Hindlimb muscle (tissue), 1 donor: Measurements from ENCODE around the gene HMGB3. TPM values are rescaled to one million over a fixed set of nuclear protein-coding genes. Genes with fewer than 3 reads are reported as not detected.
A peak's percentile ranks its signal among the peaks of the same experiment; 100 is the strongest.
"Not testable (repeated sequence)": the region's sequence is repeated elsewhere in the genome, so short reads cannot be mapped to it uniquely, and the experiment has no call there.

Experiments used
- DNase-seq: peaks from one replicate; pipeline ENCODE4 v3.0.0-alpha.2; 2013
- polyA plus RNA-seq: library from polyadenylated mRNA; unstranded; fragments of 120-200 nt; gene quantifications from one replicate; pipeline ENCODE4 v1.2.1, GENCODE V29; 2013; ENCODE audit not compliant: insufficient read length

Gene HMGB3
- polyA plus RNA-seq, result 50.1 TPM

DNA sequence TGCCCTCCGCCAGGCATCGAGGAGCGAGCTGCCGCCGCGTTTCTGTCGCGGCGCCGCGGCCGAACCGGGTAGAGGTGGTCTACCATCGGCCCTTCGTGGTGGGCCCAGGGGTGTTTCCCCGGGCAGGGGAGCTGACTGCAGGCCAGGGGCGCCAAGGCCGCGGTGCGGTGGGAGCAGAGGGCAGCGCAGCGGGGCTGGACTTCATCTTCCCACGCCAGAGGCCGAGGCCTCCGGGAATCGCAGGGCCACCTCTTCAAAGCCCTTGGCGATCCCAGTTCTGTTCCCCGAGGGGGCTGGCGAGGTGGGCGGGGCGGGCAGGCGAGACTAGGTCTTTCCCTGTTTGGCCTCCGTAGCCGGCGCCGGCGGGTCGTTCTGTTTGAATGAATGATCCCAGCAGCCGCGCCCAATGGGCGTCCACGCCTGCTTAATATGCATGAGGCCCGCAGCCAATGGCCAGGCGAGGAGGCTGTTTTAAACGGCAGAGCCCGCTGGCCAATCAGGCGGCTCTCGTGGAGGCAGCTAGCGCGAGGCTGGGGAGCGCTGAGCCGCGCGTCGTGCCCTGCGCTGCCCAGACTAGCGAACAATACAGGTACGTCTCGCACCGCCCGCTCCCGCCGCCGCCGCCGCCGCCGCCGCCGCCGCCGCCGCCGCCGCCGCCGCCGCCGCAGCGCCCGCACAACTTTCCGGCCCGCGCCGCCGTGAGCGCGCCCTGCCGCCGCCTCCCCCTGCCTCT is at the start of gene HMGB3:
TSS of gene HMGB3 (plus strand) at position 548 of the 733 bp plus-strand sequence. CDS start 2,265 bp downstream, outside the sequence.
- peak; percentile 82 for DNase-seq

DNA sequence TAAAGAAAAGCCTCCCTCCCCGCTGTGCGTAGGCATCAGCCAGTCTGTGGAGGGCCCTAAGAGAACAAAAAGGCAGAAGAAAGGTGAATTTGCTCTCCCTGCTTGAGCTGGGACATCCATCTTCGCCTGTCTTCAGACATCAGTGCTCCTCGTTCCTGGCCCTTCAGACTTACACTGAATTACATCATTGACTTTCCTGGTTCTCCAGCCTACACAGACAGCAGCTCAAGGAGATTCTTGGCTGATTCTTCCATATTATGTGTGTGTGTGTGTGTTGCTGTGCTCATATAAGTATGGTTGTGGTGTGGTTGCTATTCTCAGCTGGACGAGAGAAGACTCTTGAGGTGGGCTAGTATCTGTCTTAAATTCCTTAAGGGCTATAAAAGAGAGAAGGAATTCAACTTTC is 49.2 kb upstream of the HMGB3 start:
- no peak for DNase-seq

DNA sequence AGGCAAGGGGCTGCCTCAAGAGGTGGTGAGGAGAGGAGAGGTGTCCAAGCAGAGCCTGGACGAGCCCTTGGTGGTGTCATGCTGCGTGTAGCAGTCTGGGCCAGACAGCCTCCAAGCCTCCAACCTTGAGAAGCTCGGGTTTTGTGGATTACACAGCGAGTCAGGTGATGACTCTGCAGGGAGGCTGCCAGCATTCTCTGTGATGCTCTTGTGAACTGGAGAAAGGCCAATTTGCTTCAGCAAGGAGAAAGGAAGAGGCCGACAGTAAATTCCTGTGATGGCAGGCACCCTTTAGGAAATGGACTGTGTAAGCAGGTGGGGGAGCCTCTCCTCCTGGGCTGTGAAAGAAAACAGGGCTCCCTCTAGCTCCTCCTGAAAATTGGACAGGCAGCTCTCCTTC is 48.7 kb upstream of the HMGB3 start:
- DNase-seq, result no peak

DNA sequence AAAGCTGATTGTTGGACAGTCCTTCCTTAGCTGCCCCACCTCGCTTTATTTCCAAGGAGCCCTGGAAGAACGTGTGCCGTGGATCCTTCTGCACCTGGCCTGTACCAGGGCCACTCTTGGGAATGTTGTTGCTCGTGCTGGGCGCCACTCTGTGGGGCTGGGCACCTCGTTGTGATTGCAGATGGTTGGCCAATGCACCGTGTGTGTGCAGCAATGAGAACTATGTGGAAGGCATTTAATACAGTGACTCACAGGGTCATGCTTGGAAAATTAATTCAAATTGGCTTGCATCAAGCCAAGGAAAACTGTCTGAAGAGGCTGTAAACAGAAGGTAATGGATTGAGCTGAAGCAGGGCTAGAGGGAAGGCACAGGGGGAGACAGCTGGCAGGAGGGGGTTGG is 47.7 kb upstream of the HMGB3 start:
- no peak for DNase-seq

DNA sequence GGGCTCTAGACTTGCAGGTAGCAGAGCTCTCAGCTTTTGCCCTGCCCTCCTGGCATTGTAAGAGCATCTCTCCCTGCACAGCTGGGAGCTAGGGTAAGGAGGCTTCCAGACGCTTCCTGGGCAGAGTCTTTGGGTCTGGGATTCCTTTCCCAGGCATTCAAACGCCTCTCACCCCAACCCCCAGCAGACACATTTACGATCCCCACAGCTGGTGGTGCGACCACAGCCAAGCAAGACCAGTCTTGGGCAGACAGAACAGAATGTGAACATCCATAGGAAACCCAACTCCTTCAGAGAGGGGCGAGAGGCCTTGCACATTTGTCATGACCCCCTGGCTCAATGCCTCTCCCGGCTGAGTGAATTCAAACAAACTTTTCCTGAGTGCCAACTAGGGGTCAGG is 46.6 kb upstream of the HMGB3 start:
- DNase-seq, result no peak

DNA sequence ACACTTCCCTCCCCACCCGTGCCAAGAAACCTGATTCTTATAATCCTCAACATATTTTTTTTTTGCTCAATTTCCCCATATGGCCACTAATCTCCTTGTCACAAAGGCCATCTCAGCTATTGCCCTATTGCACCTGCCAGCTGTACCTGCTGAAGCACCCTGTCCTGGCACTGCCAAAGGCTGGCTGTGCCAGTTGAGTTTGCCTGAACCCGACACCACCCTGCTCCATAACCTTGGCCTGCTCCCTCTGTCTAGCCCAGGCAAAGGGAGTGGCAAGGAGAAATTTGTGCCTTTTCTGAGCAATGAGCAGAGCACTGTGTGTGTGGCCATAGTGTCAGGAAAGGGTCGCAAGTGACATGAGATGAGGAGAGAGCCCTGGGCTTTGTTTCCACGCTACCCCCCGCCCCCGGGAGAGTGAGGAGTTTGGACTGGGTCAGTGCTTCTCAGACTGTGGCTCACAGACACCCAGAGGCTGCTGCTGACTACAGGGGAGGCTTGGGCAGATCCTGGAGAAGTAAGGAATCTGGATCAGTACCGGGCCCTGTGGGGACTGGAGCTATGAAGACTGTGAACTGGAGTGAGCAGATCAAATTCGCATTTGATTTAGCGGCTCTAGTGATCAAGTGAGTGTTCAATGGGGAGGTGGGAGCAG is 42.2 kb upstream of the HMGB3 start:
- DNase-seq, result no peak

DNA sequence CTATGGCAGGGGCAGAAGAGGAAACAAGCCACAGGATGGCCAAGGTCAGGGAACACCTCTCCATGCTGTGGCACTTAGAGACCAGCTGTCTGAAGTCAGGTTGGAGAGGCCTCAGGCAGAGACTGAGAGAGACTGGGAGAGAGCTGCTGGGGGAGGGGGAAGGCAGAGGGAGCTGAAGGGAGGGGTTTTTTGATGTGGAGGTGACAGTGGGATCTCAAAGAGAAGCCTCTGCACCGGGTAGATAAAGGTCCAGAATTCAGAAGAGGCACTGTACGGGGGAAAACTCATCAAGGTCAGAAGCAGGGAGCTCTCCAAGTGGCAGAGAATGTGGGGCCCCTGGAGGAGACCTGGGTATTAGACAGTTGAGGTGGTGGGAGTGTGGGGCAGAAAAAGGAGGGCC is 41.6 kb upstream of the HMGB3 start:
- DNase-seq, result no peak

DNA sequence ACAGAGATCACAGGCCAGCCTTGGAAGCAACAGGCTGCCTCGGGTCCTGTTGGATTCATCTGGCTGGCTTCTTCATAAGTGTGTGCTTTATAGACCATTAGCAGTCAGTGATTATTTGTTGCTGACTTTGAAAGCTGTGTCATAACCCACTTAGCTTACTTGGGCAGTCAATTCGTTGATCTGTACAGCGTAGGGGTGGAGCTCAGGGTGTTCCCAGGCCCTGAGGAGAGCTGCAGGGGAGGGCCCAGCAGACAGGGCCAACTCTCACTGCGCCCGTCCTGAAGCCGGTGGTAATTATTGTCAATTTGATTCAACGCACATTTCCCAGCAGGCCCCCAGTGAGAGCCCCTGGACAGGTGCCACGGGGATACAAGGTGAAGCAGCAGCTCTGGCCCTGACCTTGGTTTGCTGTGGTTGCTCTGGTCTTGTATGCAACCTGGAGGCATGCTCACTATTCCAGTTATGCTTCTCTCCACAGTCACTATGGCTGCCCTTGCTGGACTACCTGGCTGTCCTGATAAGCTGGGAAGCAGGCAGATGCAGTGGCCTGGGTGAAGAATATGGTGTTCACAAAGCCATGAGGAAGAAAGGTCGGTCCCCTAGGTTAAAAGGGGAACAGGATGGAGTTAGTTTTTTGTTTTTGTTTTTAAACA is 40.1 kb upstream of the HMGB3 start:
- DNase-seq, result no peak

DNA sequence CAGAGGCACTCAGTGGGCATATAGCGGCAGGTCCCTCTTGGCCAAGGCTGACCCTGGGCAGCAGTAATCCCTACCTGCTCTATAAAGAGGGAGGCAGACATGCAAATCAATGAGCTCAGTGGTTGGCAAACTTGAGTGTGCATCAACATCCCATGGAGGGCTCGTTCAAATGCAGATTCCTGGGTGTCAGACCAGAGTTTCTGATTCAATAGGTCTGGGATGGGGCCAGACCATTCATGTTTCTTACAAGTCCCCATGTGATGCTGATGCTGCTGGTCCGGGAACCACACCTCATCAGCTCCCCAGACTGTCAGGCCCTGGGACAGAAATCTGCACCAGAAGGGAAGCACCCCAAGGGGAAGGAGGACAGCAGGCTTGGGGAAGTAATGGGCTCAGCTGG is 38.9 kb upstream of the HMGB3 start:
- no peak for DNase-seq

DNA sequence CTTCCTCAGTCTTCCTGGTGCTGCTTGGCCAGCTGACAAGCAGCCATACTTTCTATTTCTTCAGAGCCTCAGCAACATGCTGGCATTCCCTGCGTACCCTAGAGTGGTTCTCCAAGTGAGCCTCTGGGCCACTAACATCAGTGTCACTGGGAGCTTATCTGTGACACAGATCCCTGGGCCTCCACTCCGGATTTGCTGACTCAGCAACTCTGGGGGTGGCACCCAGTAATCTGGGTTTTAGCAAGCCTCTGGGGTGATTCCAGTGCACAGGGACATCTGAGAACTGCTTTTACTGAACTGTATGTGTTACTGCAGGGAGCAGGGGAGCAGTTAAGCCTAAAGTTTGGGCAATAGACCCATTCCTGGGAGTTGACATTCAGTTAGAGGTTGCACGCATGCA is 28.2 kb upstream of the HMGB3 start:
- no peak for DNase-seq

DNA sequence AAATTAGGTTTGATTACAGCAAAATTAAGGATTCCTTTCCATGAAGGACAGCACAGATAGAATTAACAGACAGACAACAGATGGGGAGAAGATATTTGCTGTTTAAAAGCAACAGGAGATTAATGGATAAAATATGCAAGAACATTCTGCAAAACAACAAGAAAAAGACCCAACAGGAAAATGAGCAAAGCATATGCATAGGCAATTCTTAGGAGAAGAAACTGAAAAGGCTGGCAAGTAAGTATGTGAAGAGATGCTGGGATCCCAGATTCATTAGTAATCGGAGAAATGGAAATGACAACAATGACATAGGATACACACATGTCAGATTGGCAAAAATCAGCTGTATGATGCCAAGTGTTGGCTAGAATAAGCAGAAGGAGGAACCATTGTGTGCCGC is 27.5 kb upstream of the HMGB3 start:
- DNase-seq, result no peak

DNA sequence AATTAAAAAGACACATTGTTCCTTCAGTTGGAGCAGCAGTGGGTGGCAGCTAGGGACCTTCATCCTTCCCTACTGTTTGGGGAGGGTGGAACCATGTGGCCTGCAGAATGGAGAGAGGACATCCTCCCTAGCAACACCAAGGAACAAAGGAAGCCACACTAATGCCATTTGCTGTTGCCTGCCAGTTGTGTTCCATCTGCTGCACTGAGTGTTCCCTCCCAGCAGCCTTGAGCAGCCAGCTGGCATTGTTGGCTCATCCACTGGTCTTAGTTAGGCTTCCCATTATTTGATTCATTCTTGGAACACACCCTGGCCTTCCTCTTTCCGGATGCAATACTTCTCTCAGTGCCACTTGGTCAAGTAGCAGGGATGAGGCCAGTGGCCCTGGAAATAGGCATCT is 25.0 kb upstream of the HMGB3 start:
- no peak for DNase-seq

DNA sequence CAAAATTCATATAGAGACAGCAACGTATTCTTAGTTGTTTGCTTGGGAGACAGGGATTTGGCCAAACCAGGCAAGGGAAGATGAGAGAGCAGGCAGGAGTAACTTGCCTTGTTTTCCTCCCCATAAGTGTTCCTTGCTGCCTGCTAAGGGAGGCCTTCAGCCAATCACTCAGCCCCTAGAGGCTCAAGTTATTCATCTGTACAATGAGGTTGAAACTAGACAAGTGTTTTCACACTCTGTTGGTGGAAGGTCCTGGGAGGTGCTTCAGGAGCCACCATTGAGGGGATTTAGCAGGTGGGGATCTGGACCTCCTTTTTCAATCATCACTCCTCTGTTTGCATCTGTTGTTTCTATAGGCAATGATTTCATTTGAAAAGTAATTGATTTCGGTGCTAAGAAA is 23.6 kb upstream of the HMGB3 start:
- DNase-seq, result no peak

DNA sequence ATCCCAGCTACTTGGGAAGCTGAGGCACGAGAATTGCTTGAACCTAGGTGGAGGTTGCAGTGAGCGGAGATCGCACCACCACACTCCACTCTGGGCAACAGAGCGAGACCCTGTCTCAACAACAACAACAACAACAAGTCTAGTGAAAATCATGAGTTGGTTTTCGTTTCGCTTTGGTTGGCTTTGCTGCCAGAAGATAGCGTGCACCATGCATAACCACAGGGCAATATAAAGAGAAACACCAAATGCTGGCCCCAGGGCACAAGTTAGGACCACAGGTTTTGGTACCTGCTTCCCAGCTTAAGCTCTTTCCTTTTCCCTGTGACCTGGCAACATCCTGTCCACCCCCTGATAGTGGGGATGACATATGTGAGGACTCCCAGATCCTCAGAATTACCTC is 21.5 kb upstream of the HMGB3 start:
- no peak for DNase-seq

DNA sequence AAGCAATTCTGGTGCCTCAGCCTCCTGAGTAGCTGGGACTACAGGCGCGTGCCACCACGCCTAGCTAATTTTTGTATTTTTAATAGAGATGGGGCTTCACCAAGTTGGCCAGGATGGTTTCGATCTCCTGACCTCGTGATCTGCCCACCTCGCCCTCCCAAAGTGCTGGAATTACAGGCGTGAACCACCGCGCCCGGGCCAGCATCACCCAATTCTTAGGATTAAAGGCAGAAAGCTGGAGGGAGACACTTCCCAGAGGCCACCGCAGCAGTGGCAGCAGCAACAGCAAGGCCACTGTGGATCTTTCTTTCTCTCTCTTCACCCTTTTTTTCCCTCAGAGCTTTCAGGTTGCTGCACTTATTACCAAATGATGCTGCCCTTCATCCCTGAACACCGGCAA is 18.7 kb upstream of the HMGB3 start:
- not testable (repeated sequence) for DNase-seq

DNA sequence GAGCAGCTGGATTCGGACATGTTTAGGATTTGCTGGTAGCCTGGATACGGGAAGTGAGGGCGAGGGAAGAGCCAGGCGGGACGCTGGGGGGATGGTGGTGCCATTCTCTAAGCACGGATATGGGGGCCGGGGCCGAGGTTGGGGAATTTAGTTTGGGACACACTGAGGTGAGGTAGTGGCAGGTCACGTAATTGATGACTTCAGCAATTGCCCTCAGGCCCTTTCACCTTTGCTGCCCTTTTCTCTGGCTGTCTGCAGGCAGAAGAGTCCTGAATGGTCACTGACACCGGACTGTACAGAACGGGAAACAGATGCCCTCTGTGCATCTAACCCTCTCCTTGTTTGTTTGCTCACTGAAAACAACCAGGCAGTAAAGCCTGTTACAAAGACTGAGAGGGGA is 16.9 kb upstream of the HMGB3 start:
- no peak for DNase-seq

DNA sequence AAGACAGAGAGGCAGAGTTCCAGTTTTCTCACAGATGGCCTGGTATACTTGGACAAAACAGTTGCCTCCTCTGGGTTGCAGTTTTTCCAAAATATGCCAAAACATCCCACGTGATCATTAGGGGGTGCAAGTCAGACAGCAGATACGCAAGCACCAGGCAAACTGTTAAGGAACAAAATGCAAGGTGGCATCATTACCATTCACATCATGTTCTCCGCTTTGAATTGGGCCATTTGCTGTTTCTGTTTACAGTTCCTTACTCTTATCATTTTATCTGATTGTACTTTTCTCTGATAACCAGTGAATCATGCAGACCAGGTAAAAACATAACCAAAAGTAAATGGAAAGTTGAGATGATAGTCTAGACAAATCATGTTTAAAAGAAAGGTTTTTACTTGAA is 16.4 kb upstream of the HMGB3 start:
- DNase-seq, result no peak

DNA sequence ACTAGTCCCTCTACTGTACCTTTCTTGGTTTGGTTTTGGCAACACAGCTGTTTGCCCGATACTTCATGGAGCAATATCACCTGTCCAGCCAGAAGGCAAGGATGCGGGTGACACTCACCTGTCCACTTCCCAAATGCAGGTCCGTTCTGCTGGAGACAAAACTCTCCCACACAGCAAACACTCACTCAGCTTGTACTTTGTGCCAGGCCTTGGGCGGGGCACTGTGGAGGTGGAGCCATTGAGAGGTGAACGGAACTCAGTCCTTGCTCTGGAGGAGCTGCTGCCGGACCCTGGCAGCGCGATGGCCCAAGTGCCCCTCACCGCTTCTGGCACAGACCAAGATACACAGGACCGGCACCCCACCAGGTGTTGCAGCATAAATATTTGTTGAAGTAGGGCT is 15.3 kb upstream of the HMGB3 start:
- no peak for DNase-seq

DNA sequence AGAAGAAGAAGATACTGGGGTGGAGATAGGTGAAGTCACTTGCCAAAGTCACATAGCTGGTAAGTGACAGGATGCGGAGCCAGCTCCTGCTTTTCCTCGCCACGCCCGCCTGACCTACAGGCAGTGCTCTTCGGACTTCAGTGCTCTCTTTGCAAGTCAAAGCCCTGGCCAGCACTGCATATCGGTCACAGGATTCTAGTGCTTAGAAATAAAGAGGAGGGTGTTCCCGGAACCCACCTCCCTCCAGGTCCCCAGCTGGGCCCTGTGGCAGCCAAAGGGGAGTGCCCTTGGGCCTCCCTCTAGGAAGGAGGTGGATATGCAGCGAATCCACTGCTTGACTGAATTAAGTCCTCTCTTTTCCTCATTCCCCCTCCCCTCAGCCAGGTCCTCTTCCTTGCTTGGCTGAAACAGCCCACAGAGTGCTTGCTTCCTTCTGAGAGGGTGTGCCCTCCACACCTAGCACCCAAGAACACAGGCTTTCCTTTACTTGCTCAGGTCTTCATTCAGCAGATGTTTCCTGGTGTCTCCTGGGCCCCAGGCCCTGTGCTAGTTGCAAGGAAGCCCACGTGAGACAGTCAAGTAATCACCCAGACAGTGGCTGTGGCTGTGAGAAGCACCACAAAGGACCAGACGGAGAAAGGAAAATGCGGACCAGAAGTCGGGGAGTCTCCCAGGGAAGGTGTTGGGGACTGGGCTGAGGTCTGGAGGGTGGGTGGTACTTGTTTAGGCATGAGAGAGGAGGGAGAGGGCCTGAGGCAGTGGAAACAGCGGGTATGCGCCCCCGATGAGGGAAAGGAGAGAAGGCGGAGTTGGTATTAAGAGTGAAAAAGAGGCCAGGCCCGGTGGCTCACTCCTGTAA is 14.0 kb upstream of the HMGB3 start:
- no peak for DNase-seq

DNA sequence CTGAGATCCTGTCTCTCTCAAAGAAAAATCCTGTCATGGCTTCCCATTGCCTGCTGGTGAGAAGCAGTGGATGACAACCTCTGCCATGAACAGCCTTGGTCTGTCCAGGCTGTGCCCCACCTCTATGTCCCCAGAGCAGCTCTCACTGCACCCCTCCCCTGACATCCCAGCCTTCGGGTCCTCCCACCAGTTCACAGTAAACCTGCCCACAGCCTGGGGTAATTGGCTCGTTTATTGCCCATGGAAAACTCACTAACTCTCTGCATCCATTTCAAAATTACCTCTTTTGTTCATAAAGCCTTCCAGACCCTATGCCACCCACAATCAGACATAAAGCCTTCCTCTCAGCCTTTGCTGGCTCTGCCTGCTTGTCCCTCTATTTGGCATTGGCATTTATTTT is 10.7 kb upstream of the HMGB3 start:
- no peak for DNase-seq

DNA sequence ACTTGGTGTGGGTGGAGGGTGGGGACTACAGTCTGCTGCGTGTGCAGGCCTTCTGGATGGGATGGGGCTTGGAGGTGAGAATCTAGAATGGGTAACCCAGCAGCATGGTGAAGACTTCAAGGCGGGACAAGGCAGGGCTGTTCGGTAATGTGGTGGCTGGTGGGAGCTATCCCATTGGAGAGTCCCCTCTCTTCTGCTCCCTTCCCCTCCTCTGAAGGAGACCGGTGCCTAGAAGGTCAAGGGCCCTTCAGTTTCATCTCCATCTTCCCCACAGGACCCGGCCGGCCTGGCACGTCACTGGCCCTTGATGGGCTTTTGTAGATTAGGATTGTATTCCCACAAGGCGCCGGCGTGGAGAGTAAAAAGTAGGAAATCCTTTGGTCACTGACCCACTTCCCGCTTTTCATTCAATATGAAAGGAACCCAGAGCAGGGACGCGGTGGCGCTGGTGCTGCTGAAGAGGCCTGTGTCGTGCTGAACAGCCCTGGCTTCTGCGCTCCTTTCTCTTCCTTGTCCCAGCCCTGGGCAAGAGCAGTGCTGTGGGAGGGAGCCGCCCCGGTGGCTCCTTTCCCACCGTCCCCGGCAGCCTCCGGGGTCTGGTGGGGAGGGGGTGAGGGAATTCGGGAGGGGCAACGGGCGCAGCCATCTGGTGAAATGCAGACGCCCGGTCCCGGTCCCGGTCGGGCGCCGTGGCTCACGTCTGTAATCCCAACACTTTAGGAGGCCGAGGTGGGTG is 7.3 kb upstream of the HMGB3 start:
- DNase-seq, result no peak
